Keratinocyte (primary cell): Measurements from ENCODE around the gene SMNDC1. TPM values are rescaled to one million over a fixed set of nuclear protein-coding genes. Genes with fewer than 3 reads are reported as not detected.

Experiments used
- DNase-seq: peaks from one replicate; pipeline ENCODE4 v3.0.0-alpha.2; 2011; ENCODE audit warnings: low read depth, missing footprints, low spot score
- FAIRE-seq: peaks from 2 replicates; lab custom pipeline; 2011; peaks lifted over from hg19 to GRCh38; lab: Jason Lieb, UNC
- H2AFZ ChIP-seq: 2 replicates; pipeline ENCODE4 v1.6.0; 2012; ENCODE audit warnings: low read length, control low read depth, inconsistent platforms; ENCODE audit not compliant: control insufficient read depth
- H3K27ac ChIP-seq: 2 replicates; pipeline ENCODE4 v1.5.1; 2011; ENCODE audit warnings: low read length; ENCODE audit not compliant: control insufficient read depth, insufficient read depth
- H3K27me3 ChIP-seq: 3 replicates; pipeline ENCODE4 v1.6.0; 2011; ENCODE audit warnings: low read length; ENCODE audit not compliant: control insufficient read depth, insufficient read depth; ENCODE audit errors: extremely low read depth
- H3K36me3 ChIP-seq, 2 experiments: 2 replicates in 1 of 2; 3 replicates in 1 of 2; pipeline ENCODE4 v1.5.1; 2011; ENCODE audit warnings: low read length in 2 of 2, mild to moderate bottlenecking in 1 of 2; ENCODE audit not compliant: control insufficient read depth in 2 of 2, insufficient read depth in 2 of 2; ENCODE audit errors: extremely low read depth in 1 of 2
- H3K4me1 ChIP-seq: 3 replicates; pipeline ENCODE4 v1.5.1; 2011; ENCODE audit warnings: low read length; ENCODE audit not compliant: control insufficient read depth, insufficient read depth; ENCODE audit errors: extremely low read depth
- H3K4me2 ChIP-seq: 3 replicates; pipeline ENCODE4 v1.6.0; 2011; ENCODE audit warnings: low read depth, low read length; ENCODE audit not compliant: control insufficient read depth, insufficient read depth; ENCODE audit errors: extremely low read depth
- H3K4me3 ChIP-seq, 3 experiments: fragments of 200-600 bp in 1 of 3; sonication (generic) in 1 of 3; 2 replicates in 2 of 3; 3 replicates in 1 of 3; pipeline ENCODE4 v1.5.1; 2011 to 2016; ENCODE audit warnings: low read length in 3 of 3, mild to moderate bottlenecking in 3 of 3, control low read depth in 2 of 3, inconsistent platforms in 1 of 3, low read depth in 1 of 3, mixed read lengths in 1 of 3, mixed run types in 1 of 3, moderate library complexity in 1 of 3; ENCODE audit not compliant: control insufficient read depth in 2 of 3, insufficient read depth in 2 of 3; ENCODE audit errors: extremely low read depth in 1 of 3
- H3K79me2 ChIP-seq: 2 replicates; pipeline ENCODE4 v1.6.0; 2012; ENCODE audit warnings: low read length; ENCODE audit not compliant: control insufficient read depth, insufficient read depth
- H3K9ac ChIP-seq: 3 replicates; pipeline ENCODE4 v1.6.0; 2011; ENCODE audit warnings: low read length; ENCODE audit not compliant: control insufficient read depth, insufficient read depth; ENCODE audit errors: extremely low read depth
- H3K9me1 ChIP-seq: 3 replicates; pipeline ENCODE4 v1.6.0; 2011; ENCODE audit warnings: low read length; ENCODE audit not compliant: control insufficient read depth, insufficient read depth; ENCODE audit errors: extremely low read depth
- H3K9me3 ChIP-seq: 2 replicates; pipeline ENCODE4 v1.5.1; 2012; ENCODE audit warnings: low read depth, low read length; ENCODE audit not compliant: control insufficient read depth
- H4K20me1 ChIP-seq: 3 replicates; pipeline ENCODE4 v1.6.0; 2011; ENCODE audit warnings: low read length; ENCODE audit not compliant: control insufficient read depth, insufficient read depth; ENCODE audit errors: extremely low read depth
- CTCF ChIP-seq, 3 experiments: IDR thresholded peaks in 1 of 3; conservative IDR thresholded peaks in 1 of 3; optimal IDR thresholded peaks in 1 of 3; 2 replicates in 2 of 3; 3 replicates in 1 of 3; pipeline versions ENCODE3 to v1.5.1; 2011; ENCODE audit warnings: low read length in 3 of 3, mild to moderate bottlenecking in 3 of 3, moderate library complexity in 2 of 3, control low read depth in 1 of 3, inconsistent platforms in 1 of 3; ENCODE audit not compliant: insufficient read depth in 2 of 3; ENCODE audit errors: extremely low read depth in 1 of 3
- EZH2 ChIP-seq: IDR thresholded peaks from one replicate; pipeline ENCODE4 v1.6.1; 2012; ENCODE audit warnings: inconsistent platforms, mild to moderate bottlenecking, low read length, moderate library complexity
- dilution Hi-C: fragments of 300-500 bp; cut with MboI; formaldehyde crosslinking; loops from one replicate; pipeline ENCODE4 v1.7.0; 2020; ENCODE audit warnings: low sequenced_read_pairs; ENCODE audit not compliant: extremely low pct_ligation_motif_present
- polyA plus RNA-seq, 5 experiments: library from polyadenylated mRNA; depleted of rRNA in 3 of 5; stranded (reverse) in 3 of 5; stranded (forward) in 1 of 5; unstranded in 1 of 5; fragments of >200 nt; gene quantifications; 1 replicate in 1 of 5; 2 replicates in 3 of 5; 3 replicates in 1 of 5; pipeline versions ENCODE4 v1.2.1 to v1.2.3, GENCODE V29; 2011 to 2012; ENCODE audit warnings: missing spikeins in 2 of 5, low read depth in 1 of 5, low replicate concordance in 1 of 5

SMNDC1 gene
- polyA plus RNA-seq, 1 donor (not counting 4 experiments of a cell fraction or from before 2014, with no cell fraction given): 19.8 TPM

DNA sequence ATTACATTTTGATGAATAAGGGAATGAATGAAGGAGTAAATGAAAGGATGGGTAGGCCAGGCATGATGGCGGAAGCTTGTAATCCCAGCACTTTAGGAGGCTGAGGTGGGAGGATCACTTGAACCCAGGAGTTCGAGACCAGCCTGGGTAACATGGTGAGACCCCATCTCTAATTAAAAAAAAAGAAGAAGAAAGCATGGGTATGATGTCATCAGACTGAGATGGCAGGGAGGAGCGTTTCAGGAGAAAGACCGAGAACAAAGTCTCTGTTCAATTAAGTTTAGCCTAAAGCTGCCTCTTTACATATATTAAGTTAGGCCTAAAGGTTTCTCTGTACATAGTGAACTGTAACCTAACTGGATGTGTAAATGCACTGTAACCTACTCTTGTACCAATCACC, 42.2 kb upstream of the SMNDC1 start:
- Histone ChIP-seq H3K9me1 (no peaks in the 10 kb centered on the region), H3K36me3 (no peaks in the 10 kb centered on the region), H3K4me2 (no peak overlapping the region), H3K9me3 (no peaks in the 10 kb centered on the region), H3K4me1 (no peaks in the 10 kb centered on the region), H3K79me2 (no peaks in the 10 kb centered on the region), H3K4me3 (no peak overlapping the region), H3K27me3 (no peaks in the 10 kb centered on the region), H4K20me1 (no peaks in the 10 kb centered on the region), H2AFZ (no peak overlapping the region), H3K27ac (no peak overlapping the region), H3K9ac (no peak overlapping the region)
- no peak for TF ChIP-seq CTCF (optimal IDR thresholded peaks at IDR 0.05 in 1 of 3, IDR thresholded peaks at IDR 0.05 in 1 of 3, conservative IDR thresholded peaks at IDR 0.05 in 1 of 3; ENCODE audit: extremely low read depth in 1 of 3, insufficient read depth in 2 of 3, low read length in 3 of 3)
- TF ChIP-seq EZH2: no peak
- dilution Hi-C loops: no loop called here
- FAIRE-seq: no peak
- DNase-seq: no peak

DNA sequence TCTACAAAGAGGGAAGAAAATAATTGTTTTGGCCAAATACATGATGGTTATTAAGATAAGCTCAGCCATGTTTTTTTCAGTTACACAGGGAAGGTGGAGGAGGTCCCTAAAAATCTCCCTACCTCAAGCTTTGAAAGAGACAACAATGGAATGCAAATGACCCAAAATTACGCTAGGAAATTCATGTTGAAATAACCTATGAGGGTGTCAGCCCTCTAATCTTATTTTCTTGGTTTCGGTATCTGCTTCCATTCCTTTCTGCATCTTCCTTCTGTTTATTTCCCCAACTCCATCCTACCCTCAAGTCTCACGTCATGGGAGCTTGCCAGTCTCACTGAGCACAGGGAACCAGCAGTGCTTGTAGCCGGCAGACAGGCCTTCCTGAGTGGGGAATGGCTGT, 40.6 kb upstream of the SMNDC1 start:
- Histone ChIP-seq H3K9me1 (no peaks in the 10 kb centered on the region), H3K27me3 (no peaks in the 10 kb centered on the region), H4K20me1 (no peaks in the 10 kb centered on the region), H3K4me3 (no peak overlapping the region), H3K9ac (no peak overlapping the region), H3K36me3 (no peaks in the 10 kb centered on the region), H3K27ac (no peak overlapping the region), H3K4me1 (no peaks in the 10 kb centered on the region), H3K79me2 (no peaks in the 10 kb centered on the region), H3K4me2 (no peak overlapping the region), H3K9me3 (no peaks in the 10 kb centered on the region), H2AFZ (no peak overlapping the region)
- TF ChIP-seq CTCF (optimal IDR thresholded peaks at IDR 0.05 in 1 of 3, IDR thresholded peaks at IDR 0.05 in 1 of 3, conservative IDR thresholded peaks at IDR 0.05 in 1 of 3; ENCODE audit: extremely low read depth in 1 of 3, insufficient read depth in 2 of 3, low read length in 3 of 3): no peak
- TF ChIP-seq EZH2: no peak
- DNase-seq (no peak), FAIRE-seq (no peak)
- dilution Hi-C loops: no loop called here
